Measurements from ENCODE around the gene TMEM151A.

Gene TMEM151A

DNA sequence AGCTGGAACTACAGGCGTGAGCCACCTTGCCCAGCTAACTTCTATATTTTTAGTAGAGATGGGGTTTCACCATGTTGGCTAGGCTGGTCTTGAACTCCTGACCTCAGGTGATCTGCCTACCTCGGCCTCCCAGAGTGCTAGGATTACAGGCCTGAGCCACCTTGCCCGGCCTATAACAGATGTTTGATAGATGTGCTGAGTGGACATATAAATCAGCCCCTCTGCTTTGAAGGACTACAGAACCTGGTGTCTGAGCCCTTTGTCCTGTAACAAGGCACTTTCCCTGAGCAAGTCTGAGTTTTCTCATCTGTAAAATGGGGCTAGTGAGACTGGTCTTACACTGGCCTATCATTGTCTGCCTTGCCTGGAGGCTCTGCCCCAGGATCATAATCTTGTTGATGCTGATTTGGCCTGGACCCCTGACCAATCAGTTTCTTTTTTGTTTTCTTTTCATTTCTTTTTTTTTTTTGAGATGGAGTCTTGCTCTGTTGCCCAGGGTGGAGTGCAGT lies 37.5 kb downstream of the TMEM151A start:
- Mint-ChIP-seq H3K4me1 (peaks cover 30% of the 10 kb centered on the region), H3K36me3 (ENCODE audit: low read depth) (no peaks in the 10 kb centered on the region), H3K27ac (no peak overlapping the region), H3K27me3 (ENCODE audit: low read depth) (no peaks in the 10 kb centered on the region), H3K9me3 (no peaks in the 10 kb centered on the region), H3K4me3 (no peak overlapping the region)
- TF ChIP-seq, protein P1, sequence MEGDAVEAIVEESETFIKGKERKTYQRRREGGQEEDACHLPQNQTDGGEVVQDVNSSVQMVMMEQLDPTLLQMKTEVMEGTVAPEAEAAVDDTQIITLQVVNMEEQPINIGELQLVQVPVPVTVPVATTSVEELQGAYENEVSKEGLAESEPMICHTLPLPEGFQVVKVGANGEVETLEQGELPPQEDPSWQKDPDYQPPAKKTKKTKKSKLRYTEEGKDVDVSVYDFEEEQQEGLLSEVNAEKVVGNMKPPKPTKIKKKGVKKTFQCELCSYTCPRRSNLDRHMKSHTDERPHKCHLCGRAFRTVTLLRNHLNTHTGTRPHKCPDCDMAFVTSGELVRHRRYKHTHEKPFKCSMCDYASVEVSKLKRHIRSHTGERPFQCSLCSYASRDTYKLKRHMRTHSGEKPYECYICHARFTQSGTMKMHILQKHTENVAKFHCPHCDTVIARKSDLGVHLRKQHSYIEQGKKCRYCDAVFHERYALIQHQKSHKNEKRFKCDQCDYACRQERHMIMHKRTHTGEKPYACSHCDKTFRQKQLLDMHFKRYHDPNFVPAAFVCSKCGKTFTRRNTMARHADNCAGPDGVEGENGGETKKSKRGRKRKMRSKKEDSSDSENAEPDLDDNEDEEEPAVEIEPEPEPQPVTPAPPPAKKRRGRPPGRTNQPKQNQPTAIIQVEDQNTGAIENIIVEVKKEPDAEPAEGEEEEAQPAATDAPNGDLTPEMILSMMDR (IDR thresholded peaks at IDR 0.05; ENCODE audit: unreplicated experiment in 3 of 3) = no peak

DNA sequence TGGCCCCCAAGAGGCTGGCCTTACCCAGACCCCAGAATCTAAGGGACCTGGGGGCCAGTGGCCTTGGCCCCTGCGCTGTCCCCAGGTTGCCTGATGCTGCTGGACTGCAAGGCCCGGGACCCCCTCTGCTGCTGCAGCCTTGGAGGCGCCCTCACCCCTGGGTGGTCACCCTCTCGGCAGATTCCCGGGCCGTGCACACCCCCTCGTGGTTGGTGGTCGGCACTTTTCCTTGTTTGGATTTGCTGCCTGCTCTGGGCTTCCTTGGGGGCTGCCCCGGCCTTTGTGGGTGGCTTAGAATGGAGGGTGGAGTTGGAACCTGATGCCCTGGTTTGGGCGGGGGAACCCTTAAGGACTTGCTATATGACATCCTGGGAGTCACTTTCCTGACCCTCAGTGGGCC lies 39.2 kb downstream of the TMEM151A start:
- Mint-ChIP-seq H3K36me3 (ENCODE audit: low read depth) (no peaks in the 10 kb centered on the region), H3K9me3 (no peaks in the 10 kb centered on the region), H3K27ac (no peak overlapping the region), H3K4me1 (peaks cover 17% of the 10 kb centered on the region), H3K4me3 (no peak overlapping the region), H3K27me3 (ENCODE audit: low read depth) (no peaks in the 10 kb centered on the region)
- TF ChIP-seq, protein P1 (IDR thresholded peaks at IDR 0.05; ENCODE audit: unreplicated experiment in 3 of 3) = no peak

DNA sequence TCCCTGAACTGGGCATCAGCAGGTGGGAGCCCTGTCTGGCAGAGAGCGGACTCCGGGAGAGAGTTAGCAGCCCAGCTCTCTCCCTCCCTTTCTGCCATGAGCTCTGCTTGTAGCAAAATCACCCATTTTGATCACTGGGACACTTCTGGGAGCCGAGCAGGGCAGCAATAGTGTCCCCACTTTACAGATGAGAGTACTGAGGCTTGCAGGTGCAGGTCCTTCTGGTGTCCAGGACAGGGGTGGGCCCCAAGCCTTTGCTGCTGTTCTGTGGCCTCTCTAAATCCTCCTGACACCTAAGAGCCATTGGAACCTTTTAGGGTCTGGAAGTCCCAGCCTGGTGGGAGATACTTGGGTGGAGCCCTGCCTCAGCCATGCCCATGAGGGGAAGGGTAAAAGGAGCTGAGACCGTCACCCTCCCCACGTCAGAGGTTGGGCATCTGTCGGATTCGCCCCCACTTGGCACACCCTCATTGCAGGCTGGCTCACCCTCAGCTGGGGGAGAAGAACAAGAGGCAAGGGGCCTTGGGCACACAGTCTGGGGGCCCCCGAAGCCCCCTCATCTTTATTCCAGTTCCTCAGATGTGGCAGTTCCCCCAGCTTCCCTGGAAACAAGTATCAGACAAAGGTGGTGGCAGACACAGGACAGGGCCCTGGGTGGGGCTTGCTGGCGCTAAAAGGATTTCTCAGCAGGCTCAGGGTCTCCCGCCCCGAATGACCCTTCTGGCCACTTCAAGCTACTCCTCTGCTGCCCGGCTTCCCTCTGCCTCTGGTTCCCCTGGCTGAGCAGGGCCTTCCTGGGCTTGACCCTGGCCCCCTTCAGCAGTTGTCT lies 40.1 kb downstream of the TMEM151A start:
- Mint-ChIP-seq H3K36me3 (ENCODE audit: low read depth) (no peaks in the 10 kb centered on the region), H3K4me3 (no peak overlapping the region), H3K4me1 (peaks cover 22% of the 10 kb centered on the region), H3K27me3 (ENCODE audit: low read depth) (peaks cover 3% of the 10 kb centered on the region), H3K9me3 (no peaks in the 10 kb centered on the region), H3K27ac (no peak overlapping the region)
- TF ChIP-seq, protein P1 (IDR thresholded peaks at IDR 0.05; ENCODE audit: unreplicated experiment in 3 of 3) = no peak

DNA sequence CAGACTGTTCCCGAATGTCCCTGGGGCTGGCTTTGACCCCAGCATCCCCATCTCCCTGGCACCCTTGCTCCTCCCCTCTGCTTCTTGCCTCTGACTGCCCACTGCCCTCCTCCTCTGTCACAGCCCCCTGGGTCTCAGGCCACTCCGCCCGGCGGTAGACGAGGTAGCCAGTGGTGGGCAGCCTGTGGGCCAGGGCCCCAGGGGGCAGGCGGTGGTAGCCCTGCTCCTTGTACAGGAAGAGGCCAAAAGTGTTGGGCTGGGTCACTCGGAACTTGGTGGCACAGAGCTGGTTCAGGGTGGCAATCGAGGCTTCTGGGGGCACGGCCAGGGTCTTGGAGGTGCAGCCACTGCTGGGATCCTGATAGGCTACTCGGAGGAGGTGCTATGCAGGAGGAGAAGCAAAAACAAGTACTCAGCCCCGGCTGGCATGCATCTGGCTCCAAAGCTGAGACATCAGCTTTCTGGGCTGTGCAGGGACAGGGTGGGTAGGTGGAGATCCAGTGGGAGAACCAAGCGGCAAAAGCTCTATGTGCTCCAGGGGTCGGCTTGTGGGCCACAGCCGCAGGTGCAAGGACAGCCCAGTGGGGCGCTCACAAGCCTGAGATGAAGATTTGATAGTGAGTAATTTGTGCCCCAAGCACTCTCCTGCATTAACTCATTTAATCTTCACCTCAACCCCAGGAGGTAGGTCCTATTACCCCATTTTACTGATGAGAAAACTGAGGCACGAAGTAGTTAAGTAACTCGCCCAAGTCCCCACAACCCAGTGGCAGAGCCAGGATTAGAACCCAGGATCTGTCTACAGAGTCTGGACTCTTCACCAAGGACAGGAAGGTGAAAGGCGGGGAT lies 40.9 kb downstream of the TMEM151A start:
- H3K4me3 Mint-ChIP-seq = no peak overlapping the region
- H3K9me3 Mint-ChIP-seq = no peaks in the 10 kb centered on the region
- peaks cover 6% of the 10 kb centered on the region for H3K27me3 Mint-ChIP-seq (ENCODE audit: low read depth)
- no peaks in the 10 kb centered on the region for H3K36me3 Mint-ChIP-seq (ENCODE audit: low read depth)
- TF ChIP-seq, protein P1 (IDR thresholded peaks at IDR 0.05; ENCODE audit: unreplicated experiment in 3 of 3) = no peak
- H3K4me1 Mint-ChIP-seq = peaks cover 24% of the 10 kb centered on the region
- H3K27ac Mint-ChIP-seq = no peak overlapping the region

DNA sequence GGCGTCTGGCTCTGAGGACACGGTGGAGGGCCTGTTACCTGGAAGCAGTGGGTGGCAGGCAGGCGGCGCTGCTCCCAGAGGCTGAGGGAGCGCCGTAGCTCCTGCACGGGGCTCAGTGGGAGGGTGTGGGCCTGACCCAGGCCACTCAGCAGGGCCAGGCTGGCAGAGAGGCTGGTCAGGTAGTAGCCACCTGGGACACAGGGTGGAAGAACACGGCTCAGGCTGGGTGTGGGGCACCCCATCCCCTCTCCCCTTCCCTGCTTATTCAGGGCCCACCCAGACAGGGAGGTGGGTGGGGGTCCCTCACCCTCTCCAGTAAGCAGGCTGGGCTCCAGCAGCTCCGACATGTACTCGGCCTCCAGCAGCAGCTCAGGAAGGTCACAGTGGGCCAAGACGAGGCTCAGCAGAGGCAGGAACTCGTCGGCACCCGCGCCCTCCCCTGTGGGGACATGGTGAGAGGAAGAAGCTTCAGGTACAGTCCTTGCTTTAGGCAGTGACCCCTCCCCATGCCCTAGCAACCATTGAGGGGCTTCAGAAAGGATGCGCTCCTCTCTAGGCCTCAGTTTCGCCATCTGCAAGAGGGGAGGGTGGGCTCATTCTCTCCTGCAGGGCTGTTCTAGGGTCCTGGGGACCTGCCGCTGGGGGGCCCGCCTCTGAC lies 41.7 kb downstream of the TMEM151A start:
- peaks cover 19% of the 10 kb centered on the region for H3K4me1 Mint-ChIP-seq
- H3K27ac Mint-ChIP-seq = no peak overlapping the region
- H3K4me3 Mint-ChIP-seq = no peak overlapping the region
- H3K9me3 Mint-ChIP-seq = no peaks in the 10 kb centered on the region
- TF ChIP-seq, protein P1 (IDR thresholded peaks at IDR 0.05; ENCODE audit: unreplicated experiment in 3 of 3) = no peak
- H3K27me3 Mint-ChIP-seq (ENCODE audit: low read depth) = peaks cover 6% of the 10 kb centered on the region
- no peaks in the 10 kb centered on the region for H3K36me3 Mint-ChIP-seq (ENCODE audit: low read depth)

Measured in nephron (organoid).